GM23338 (cell line): ENCODE results near the gene SLC12A3. TPM values are rescaled to one million over a fixed set of nuclear protein-coding genes. Genes with fewer than 3 reads are reported as not detected.

Experiments used
- ATAC-seq: fragments of 200-7000 bp; cut with Tn5 transposase; 3 replicates; pipeline ENCODE4 v1.9.1; 2020
- DNase-seq: peaks from one replicate; pipeline ENCODE4 v3.0.0-alpha.2; 2015; ENCODE audit warnings: low spot score
- H2AFZ ChIP-seq: fragments of 200-600 bp; sonication (generic); 2 replicates; pipeline ENCODE4 v1.8.0; 2016; ENCODE audit warnings: antibody characterized with exemption, mild to moderate bottlenecking, moderate library complexity
- H3F3A ChIP-seq: fragments of 200-600 bp; sonication (generic); replicated peaks from 2 replicates; pipeline ENCODE4 v1.8.0; 2017; ENCODE audit warnings: antibody characterized with exemption, mixed run types, low read depth
- H3K27ac ChIP-seq: fragments of 200-600 bp; sonication (generic); 2 replicates; pipeline ENCODE4 v1.6.1; 2016; ENCODE audit warnings: low read depth
- H3K27me3 ChIP-seq: fragments of 200-600 bp; sonication (generic); 2 replicates; pipeline ENCODE4 v1.8.0; 2016; ENCODE audit warnings: mild to moderate bottlenecking, mixed run types, moderate library complexity; ENCODE audit not compliant: insufficient read depth
- H3K36me3 ChIP-seq: fragments of 200-600 bp; sonication (generic); 2 replicates; pipeline ENCODE4 v1.8.0; 2016; ENCODE audit warnings: mild to moderate bottlenecking; ENCODE audit not compliant: insufficient read depth
- H3K4me1 ChIP-seq: fragments of 200-600 bp; sonication (generic); 2 replicates; pipeline ENCODE4 v1.8.0; 2016; ENCODE audit warnings: mild to moderate bottlenecking, moderate library complexity; ENCODE audit not compliant: insufficient read depth
- H3K4me2 ChIP-seq: fragments of 200-600 bp; sonication (generic); 2 replicates; pipeline ENCODE4 v1.7.1; 2017; ENCODE audit warnings: mixed run types
- H3K4me3 ChIP-seq: fragments of 200-600 bp; sonication (generic); 2 replicates; pipeline ENCODE4 v1.6.1; 2016; ENCODE audit warnings: mixed run types
- H3K79me2 ChIP-seq: fragments of 200-600 bp; sonication (generic); replicated peaks from 2 replicates; pipeline ENCODE4 v1.8.0; 2017; ENCODE audit warnings: mild to moderate bottlenecking; ENCODE audit not compliant: insufficient read depth
- H3K9me2 ChIP-seq: fragments of 200-600 bp; sonication (generic); 2 replicates; pipeline ENCODE4 v1.8.0; 2017; ENCODE audit not compliant: insufficient read depth
- H4K20me1 ChIP-seq: fragments of 200-600 bp; sonication (generic); replicated peaks from 2 replicates; pipeline ENCODE4 v1.8.0; 2017; ENCODE audit warnings: mild to moderate bottlenecking; ENCODE audit not compliant: insufficient read depth
- H3K27ac Mint-ChIP-seq: 2 replicates; pipeline ENCODE4 v1.8.0; 2020; ENCODE audit warnings: inconsistent platforms, mild to moderate bottlenecking, moderate library complexity, mixed read lengths
- H3K27me3 Mint-ChIP-seq: 3 replicates; pipeline ENCODE4 v1.8.0; 2022; ENCODE audit warnings: low read depth, mild to moderate bottlenecking, moderate library complexity, mixed read lengths, inconsistent platforms; ENCODE audit not compliant: insufficient read depth, poor library complexity
- H3K36me3 Mint-ChIP-seq: 3 replicates; pipeline ENCODE4 v1.8.0; 2021; ENCODE audit warnings: low read depth, mild to moderate bottlenecking, inconsistent platforms, moderate library complexity, mixed read lengths
- H3K4me1 Mint-ChIP-seq: 3 replicates; pipeline ENCODE4 v1.8.0; 2020; ENCODE audit warnings: mild to moderate bottlenecking, inconsistent platforms, mixed read lengths
- H3K4me3 Mint-ChIP-seq: 3 replicates; pipeline ENCODE4 v1.8.0; 2021; ENCODE audit warnings: moderate library complexity, mild to moderate bottlenecking, inconsistent platforms, mixed read lengths
- H3K9me3 Mint-ChIP-seq: 3 replicates; pipeline ENCODE4 v1.8.0; 2020; ENCODE audit warnings: moderate library complexity, mild to moderate bottlenecking, inconsistent platforms, mixed read lengths
- CREB1 ChIP-seq: fragments of 250-450 bp; sonication (Bioruptor Pico); IDR thresholded peaks from 2 replicates; pipeline ENCODE4 v1.5.0; 2020; ENCODE audit warnings: low read depth, mild to moderate bottlenecking, moderate library complexity
- EZH2 ChIP-seq: fragments of 200-600 bp; sonication (generic); IDR thresholded peaks from one replicate; pipeline ENCODE4 v1.8.0; 2017; ENCODE audit warnings: antibody characterized with exemption, mild to moderate bottlenecking, low read depth; ENCODE audit not compliant: unreplicated experiment
- EZH2phosphoT487 ChIP-seq: fragments of 200-600 bp; sonication (generic); IDR thresholded peaks from one replicate; pipeline ENCODE4 v1.8.1; 2018; ENCODE audit warnings: antibody characterized with exemption; ENCODE audit not compliant: unreplicated experiment
- JUNB ChIP-seq: IDR thresholded peaks from one replicate; pipeline ENCODE4 v1.6.1; 2016; ENCODE audit warnings: antibody characterized with exemption; ENCODE audit not compliant: unreplicated experiment
- NANOG ChIP-seq: IDR thresholded peaks from 2 replicates; pipeline ENCODE4 v1.6.1; 2016; ENCODE audit warnings: antibody characterized with exemption, borderline replicate concordance
- POLR2AphosphoS5 ChIP-seq: IDR thresholded peaks from 2 replicates; pipeline ENCODE4 v1.6.1; 2016; ENCODE audit warnings: antibody characterized with exemption, low read depth
- REST ChIP-seq: IDR thresholded peaks from one replicate; pipeline ENCODE4 v1.6.1; 2018; ENCODE audit warnings: antibody characterized with exemption; ENCODE audit not compliant: unreplicated experiment
- STAT1 ChIP-seq: IDR thresholded peaks from one replicate; pipeline ENCODE4 v1.6.1; 2016; ENCODE audit warnings: antibody characterized with exemption; ENCODE audit not compliant: unreplicated experiment
- ZNF114 ChIP-seq: fragments of 250-450 bp; sonication (Bioruptor Pico); IDR thresholded peaks from 2 replicates; pipeline ENCODE4 v1.5.0; 2020; ENCODE audit warnings: mild to moderate bottlenecking, moderate library complexity
- ZNF331 ChIP-seq: fragments of 250-450 bp; sonication (Bioruptor Pico); IDR thresholded peaks from 2 replicates; pipeline ENCODE4 v1.5.0; 2020; ENCODE audit warnings: low read depth, mild to moderate bottlenecking, moderate library complexity
- polyA plus RNA-seq: library from polyadenylated mRNA; unstranded; fragments of >200 nt; fragmentation: Nextera tagmentation; extraction: Ambion mirVana; gene quantifications from 2 replicates; pipeline ENCODE4 v1.2.1, GENCODE V29; 2016
- total RNA-seq: library from RNA; depleted of rRNA; stranded (reverse); fragments of >200 nt; shearing (Covaris generic); gene quantifications from 2 replicates; pipeline ENCODE4 v1.2.3, GENCODE V29; 2014
- TF ChIP-seq, protein P1 (sequence below), 2 experiments: fragments of 200-600 bp in 1 of 2; sonication (generic) in 1 of 2; conservative IDR thresholded peaks; 2 replicates each; pipeline versions ENCODE4 v1.5.1 to v1.6.1; 2016 to 2017; ENCODE audit warnings: antibody characterized with exemption in 2 of 2, low read depth in 2 of 2, mild to moderate bottlenecking in 2 of 2, moderate library complexity in 1 of 2
- TF ChIP-seq, protein P2 (sequence below): fragments of 250-450 bp; sonication (Bioruptor Pico); IDR thresholded peaks from 2 replicates; pipeline ENCODE4 v1.5.0; 2020; ENCODE audit warnings: mild to moderate bottlenecking, moderate library complexity
- TF ChIP-seq, protein P3 (sequence below): IDR thresholded peaks from 2 replicates; pipeline ENCODE4 v1.6.1; 2016; ENCODE audit warnings: antibody characterized with exemption

Gene SLC12A3
- total and polyA plus RNA-seq, 2 experiments from 2014 or later, result not detected

- no peaks in the 10 kb centered on the region for H3K27me3 Mint-ChIP-seq
- DNase-seq, result no peak
- no peak for ATAC-seq
- no peaks in the 10 kb centered on the region for H3K27me3 ChIP-seq
- TF ChIP-seq, protein P1, sequence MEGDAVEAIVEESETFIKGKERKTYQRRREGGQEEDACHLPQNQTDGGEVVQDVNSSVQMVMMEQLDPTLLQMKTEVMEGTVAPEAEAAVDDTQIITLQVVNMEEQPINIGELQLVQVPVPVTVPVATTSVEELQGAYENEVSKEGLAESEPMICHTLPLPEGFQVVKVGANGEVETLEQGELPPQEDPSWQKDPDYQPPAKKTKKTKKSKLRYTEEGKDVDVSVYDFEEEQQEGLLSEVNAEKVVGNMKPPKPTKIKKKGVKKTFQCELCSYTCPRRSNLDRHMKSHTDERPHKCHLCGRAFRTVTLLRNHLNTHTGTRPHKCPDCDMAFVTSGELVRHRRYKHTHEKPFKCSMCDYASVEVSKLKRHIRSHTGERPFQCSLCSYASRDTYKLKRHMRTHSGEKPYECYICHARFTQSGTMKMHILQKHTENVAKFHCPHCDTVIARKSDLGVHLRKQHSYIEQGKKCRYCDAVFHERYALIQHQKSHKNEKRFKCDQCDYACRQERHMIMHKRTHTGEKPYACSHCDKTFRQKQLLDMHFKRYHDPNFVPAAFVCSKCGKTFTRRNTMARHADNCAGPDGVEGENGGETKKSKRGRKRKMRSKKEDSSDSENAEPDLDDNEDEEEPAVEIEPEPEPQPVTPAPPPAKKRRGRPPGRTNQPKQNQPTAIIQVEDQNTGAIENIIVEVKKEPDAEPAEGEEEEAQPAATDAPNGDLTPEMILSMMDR (conservative IDR thresholded peaks at IDR 0.05; ENCODE audit: low read depth in 2 of 2), result no peak
- TF ChIP-seq EZH2, result no peak
- TF ChIP-seq, protein P2, sequence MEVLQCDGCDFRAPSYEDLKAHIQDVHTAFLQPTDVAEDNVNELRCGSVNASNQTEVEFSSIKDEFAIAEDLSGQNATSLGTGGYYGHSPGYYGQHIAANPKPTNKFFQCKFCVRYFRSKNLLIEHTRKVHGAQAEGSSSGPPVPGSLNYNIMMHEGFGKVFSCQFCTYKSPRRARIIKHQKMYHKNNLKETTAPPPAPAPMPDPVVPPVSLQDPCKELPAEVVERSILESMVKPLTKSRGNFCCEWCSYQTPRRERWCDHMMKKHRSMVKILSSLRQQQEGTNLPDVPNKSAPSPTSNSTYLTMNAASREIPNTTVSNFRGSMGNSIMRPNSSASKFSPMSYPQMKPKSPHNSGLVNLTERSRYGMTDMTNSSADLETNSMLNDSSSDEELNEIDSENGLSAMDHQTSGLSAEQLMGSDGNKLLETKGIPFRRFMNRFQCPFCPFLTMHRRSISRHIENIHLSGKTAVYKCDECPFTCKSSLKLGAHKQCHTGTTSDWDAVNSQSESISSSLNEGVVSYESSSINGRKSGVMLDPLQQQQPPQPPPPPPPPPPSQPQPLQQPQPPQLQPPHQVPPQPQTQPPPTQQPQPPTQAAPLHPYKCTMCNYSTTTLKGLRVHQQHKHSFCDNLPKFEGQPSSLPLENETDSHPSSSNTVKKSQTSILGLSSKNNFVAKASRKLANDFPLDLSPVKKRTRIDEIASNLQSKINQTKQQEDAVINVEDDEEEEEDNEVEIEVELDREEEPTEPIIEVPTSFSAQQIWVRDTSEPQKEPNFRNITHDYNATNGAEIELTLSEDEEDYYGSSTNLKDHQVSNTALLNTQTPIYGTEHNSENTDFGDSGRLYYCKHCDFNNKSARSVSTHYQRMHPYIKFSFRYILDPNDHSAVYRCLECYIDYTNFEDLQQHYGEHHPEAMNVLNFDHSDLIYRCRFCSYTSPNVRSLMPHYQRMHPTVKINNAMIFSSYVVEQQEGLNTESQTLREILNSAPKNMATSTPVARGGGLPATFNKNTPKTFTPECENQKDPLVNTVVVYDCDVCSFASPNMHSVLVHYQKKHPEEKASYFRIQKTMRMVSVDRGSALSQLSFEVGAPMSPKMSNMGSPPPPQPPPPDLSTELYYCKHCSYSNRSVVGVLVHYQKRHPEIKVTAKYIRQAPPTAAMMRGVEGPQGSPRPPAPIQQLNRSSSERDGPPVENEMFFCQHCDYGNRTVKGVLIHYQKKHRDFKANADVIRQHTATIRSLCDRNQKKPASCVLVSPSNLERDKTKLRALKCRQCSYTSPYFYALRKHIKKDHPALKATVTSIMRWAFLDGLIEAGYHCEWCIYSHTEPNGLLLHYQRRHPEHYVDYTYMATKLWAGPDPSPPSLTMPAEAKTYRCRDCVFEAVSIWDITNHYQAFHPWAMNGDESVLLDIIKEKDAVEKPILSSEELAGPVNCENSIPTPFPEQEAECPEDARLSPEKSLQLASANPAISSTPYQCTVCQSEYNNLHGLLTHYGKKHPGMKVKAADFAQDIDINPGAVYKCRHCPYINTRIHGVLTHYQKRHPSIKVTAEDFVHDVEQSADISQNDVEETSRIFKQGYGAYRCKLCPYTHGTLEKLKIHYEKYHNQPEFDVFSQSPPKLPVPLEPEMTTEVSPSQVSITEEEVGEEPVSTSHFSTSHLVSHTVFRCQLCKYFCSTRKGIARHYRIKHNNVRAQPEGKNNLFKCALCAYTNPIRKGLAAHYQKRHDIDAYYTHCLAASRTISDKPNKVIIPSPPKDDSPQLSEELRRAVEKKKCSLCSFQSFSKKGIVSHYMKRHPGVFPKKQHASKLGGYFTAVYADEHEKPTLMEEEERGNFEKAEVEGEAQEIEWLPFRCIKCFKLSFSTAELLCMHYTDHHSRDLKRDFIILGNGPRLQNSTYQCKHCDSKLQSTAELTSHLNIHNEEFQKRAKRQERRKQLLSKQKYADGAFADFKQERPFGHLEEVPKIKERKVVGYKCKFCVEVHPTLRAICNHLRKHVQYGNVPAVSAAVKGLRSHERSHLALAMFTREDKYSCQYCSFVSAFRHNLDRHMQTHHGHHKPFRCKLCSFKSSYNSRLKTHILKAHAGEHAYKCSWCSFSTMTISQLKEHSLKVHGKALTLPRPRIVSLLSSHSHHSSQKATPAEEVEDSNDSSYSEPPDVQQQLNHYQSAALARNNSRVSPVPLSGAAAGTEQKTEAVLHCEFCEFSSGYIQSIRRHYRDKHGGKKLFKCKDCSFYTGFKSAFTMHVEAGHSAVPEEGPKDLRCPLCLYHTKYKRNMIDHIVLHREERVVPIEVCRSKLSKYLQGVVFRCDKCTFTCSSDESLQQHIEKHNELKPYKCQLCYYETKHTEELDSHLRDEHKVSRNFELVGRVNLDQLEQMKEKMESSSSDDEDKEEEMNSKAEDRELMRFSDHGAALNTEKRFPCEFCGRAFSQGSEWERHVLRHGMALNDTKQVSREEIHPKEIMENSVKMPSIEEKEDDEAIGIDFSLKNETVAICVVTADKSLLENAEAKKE, result no peak
- TF ChIP-seq EZH2phosphoT487, result no peak
- TF ChIP-seq ZNF114, result no peak
- no peak for TF ChIP-seq CREB1 (CRISPR knock-in tag)
- TF ChIP-seq, protein P3, sequence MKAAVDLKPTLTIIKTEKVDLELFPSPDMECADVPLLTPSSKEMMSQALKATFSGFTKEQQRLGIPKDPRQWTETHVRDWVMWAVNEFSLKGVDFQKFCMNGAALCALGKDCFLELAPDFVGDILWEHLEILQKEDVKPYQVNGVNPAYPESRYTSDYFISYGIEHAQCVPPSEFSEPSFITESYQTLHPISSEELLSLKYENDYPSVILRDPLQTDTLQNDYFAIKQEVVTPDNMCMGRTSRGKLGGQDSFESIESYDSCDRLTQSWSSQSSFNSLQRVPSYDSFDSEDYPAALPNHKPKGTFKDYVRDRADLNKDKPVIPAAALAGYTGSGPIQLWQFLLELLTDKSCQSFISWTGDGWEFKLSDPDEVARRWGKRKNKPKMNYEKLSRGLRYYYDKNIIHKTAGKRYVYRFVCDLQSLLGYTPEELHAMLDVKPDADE, result no peak
- TF ChIP-seq REST, result no peak
- no peak for TF ChIP-seq POLR2AphosphoS5
- TF ChIP-seq NANOG, result no peak
- TF ChIP-seq JUNB, result no peak
- TF ChIP-seq STAT1, result no peak
- no peak for TF ChIP-seq ZNF331 (CRISPR knock-in tag)
- H3K4me3 Mint-ChIP-seq, result no peak overlapping the region
- H3K9me2 ChIP-seq, result no peaks in the 10 kb centered on the region
- H4K20me1 ChIP-seq, result no peaks in the 10 kb centered on the region
- no peaks in the 10 kb centered on the region for H3K9me3 Mint-ChIP-seq
- no peak overlapping the region for H3K4me2 ChIP-seq
- H3K36me3 Mint-ChIP-seq, result no peaks in the 10 kb centered on the region
- no peaks in the 10 kb centered on the region for H3F3A ChIP-seq
- no peaks in the 10 kb centered on the region for H3K79me2 ChIP-seq
- H3K27ac ChIP-seq, result no peak overlapping the region
- no peak overlapping the region for H3K4me3 ChIP-seq
- no peak overlapping the region for H3K27ac Mint-ChIP-seq
- H3K4me1 ChIP-seq, result no peaks in the 10 kb centered on the region
- no peak overlapping the region for H2AFZ ChIP-seq
- H3K4me1 Mint-ChIP-seq, result no peaks in the 10 kb centered on the region; the same call in 1 of the 3 replicates
- no peaks in the 10 kb centered on the region for H3K36me3 ChIP-seq
Observed at GRCh38 chr16:56870276-56870888, 5.4 kb downstream of the SLC12A3 start.
